ENCODE data around the gene KRTAP5-10.

The KRTAP5-10 gene

GRCh38 chr11:71542879-71543777 lies 22.2 kb upstream of the KRTAP5-10 start:
- TF ChIP-seq PAX5 (IDR thresholded peaks at IDR 0.05; ENCODE audit: insufficient read depth, low read length, severe bottlenecking) (no peak), POLR2A (IDR thresholded peaks at IDR 0.05; ENCODE audit: low read depth, low read length) (no peak), SPI1 (IDR thresholded peaks at IDR 0.05; ENCODE audit: low read depth, low read length) (no peak), POU2F2 (IDR thresholded peaks at IDR 0.05; ENCODE audit: low read depth, low read length) (no peak), POLR2AphosphoS5 (IDR thresholded peaks at IDR 0.05; ENCODE audit: low read depth, low read length) (no peak), TAF1 (IDR thresholded peaks at IDR 0.05; ENCODE audit: low read depth, low read length) (no peak)
- no peak for FAIRE-seq
- no peak for DNase-seq (ENCODE audit: insufficient read length, low spot score)

GRCh38 chr11:71543866-71544265 lies 21.5 kb upstream of the KRTAP5-10 start:
- no peak for DNase-seq (ENCODE audit: insufficient read length, low spot score)
- TF ChIP-seq POU2F2 (IDR thresholded peaks at IDR 0.05; ENCODE audit: low read depth, low read length) = no peak
- TF ChIP-seq TAF1 (IDR thresholded peaks at IDR 0.05; ENCODE audit: low read depth, low read length) = no peak
- no peak for TF ChIP-seq POLR2A (IDR thresholded peaks at IDR 0.05; ENCODE audit: low read depth, low read length)
- no peak for TF ChIP-seq SPI1 (IDR thresholded peaks at IDR 0.05; ENCODE audit: low read depth, low read length)
- no peak for TF ChIP-seq POLR2AphosphoS5 (IDR thresholded peaks at IDR 0.05; ENCODE audit: low read depth, low read length)
- no peak for TF ChIP-seq PAX5 (IDR thresholded peaks at IDR 0.05; ENCODE audit: insufficient read depth, low read length, severe bottlenecking)
- no peak for FAIRE-seq

- FAIRE-seq = no peak
- DNase-seq (ENCODE audit: insufficient read length, low spot score) = no peak
- TF ChIP-seq TAF1 (IDR thresholded peaks at IDR 0.05; ENCODE audit: low read depth, low read length) = no peak
- no peak for TF ChIP-seq POLR2A (IDR thresholded peaks at IDR 0.05; ENCODE audit: low read depth, low read length)
- no peak for TF ChIP-seq POLR2AphosphoS5 (IDR thresholded peaks at IDR 0.05; ENCODE audit: low read depth, low read length)
Observed at GRCh38 chr11:71544525-71545214, 20.7 kb upstream of the KRTAP5-10 start.

- no peak for TF ChIP-seq TAF1 (IDR thresholded peaks at IDR 0.05; ENCODE audit: low read depth, low read length)
- no peak for TF ChIP-seq PAX5 (IDR thresholded peaks at IDR 0.05; ENCODE audit: insufficient read depth, low read length, severe bottlenecking)
- TF ChIP-seq POLR2AphosphoS5 (IDR thresholded peaks at IDR 0.05; ENCODE audit: low read depth, low read length) = no peak
- no peak for DNase-seq (ENCODE audit: insufficient read length, low spot score)
- FAIRE-seq = no peak
Observed at GRCh38 chr11:71545405-71545966, 19.9 kb upstream of the KRTAP5-10 start.

- no peak for DNase-seq (ENCODE audit: insufficient read length, low spot score)
- no peak for FAIRE-seq
- no peak for TF ChIP-seq POLR2A (IDR thresholded peaks at IDR 0.05; ENCODE audit: low read depth, low read length)
- no peak for TF ChIP-seq POU2F2 (IDR thresholded peaks at IDR 0.05; ENCODE audit: low read depth, low read length)
- TF ChIP-seq PAX5 (IDR thresholded peaks at IDR 0.05; ENCODE audit: insufficient read depth, low read length, severe bottlenecking) = no peak
- no peak for TF ChIP-seq POLR2AphosphoS5 (IDR thresholded peaks at IDR 0.05; ENCODE audit: low read depth, low read length)
- no peak for TF ChIP-seq TAF1 (IDR thresholded peaks at IDR 0.05; ENCODE audit: low read depth, low read length)
- TF ChIP-seq SPI1 (IDR thresholded peaks at IDR 0.05; ENCODE audit: low read depth, low read length) = no peak
Observed at GRCh38 chr11:71548120-71548519, 17.2 kb upstream of the KRTAP5-10 start, which contains the start of gene KRTAP5-9. KRTAP5-9 (plus strand) TSS chr11:71548420; CDS start chr11:71548658, 238 bp downstream.

- TF ChIP-seq POLR2A (IDR thresholded peaks at IDR 0.05; ENCODE audit: low read depth, low read length) (no peak), POLR2AphosphoS5 (IDR thresholded peaks at IDR 0.05; ENCODE audit: low read depth, low read length) (no peak), TAF1 (IDR thresholded peaks at IDR 0.05; ENCODE audit: low read depth, low read length) (no peak), PAX5 (IDR thresholded peaks at IDR 0.05; ENCODE audit: insufficient read depth, low read length, severe bottlenecking) (no peak), POU2F2 (IDR thresholded peaks at IDR 0.05; ENCODE audit: low read depth, low read length) (no peak)
- FAIRE-seq (no peak), DNase-seq (ENCODE audit: insufficient read length, low spot score) (no peak)
Observed at GRCh38 chr11:71548716-71549151, 16.6 kb upstream of the KRTAP5-10 start.

- FAIRE-seq (no peak), DNase-seq (ENCODE audit: insufficient read length, low spot score) (no peak)
- TF ChIP-seq PAX5 (IDR thresholded peaks at IDR 0.05; ENCODE audit: insufficient read depth, low read length, severe bottlenecking) (no peak), SPI1 (IDR thresholded peaks at IDR 0.05; ENCODE audit: low read depth, low read length) (peak; percentile 19; the same call in 1 of the 2 replicates)
Observed at GRCh38 chr11:71551711-71552110, 13.7 kb upstream of the KRTAP5-10 start.

GRCh38 chr11:71554996-71555395 lies 10.4 kb upstream of the KRTAP5-10 start:
- FAIRE-seq = no peak
- no peak for DNase-seq (ENCODE audit: insufficient read length, low spot score)
- TF ChIP-seq PAX5 (IDR thresholded peaks at IDR 0.05; ENCODE audit: insufficient read depth, low read length, severe bottlenecking) (no peak), TAF1 (IDR thresholded peaks at IDR 0.05; ENCODE audit: low read depth, low read length) (no peak)

GRCh38 chr11:71555508-71555907 lies 9.9 kb upstream of the KRTAP5-10 start:
- no peak for FAIRE-seq
- TF ChIP-seq POLR2A (IDR thresholded peaks at IDR 0.05; ENCODE audit: low read depth, low read length) = no peak
- no peak for TF ChIP-seq TAF1 (IDR thresholded peaks at IDR 0.05; ENCODE audit: low read depth, low read length)
- TF ChIP-seq POU2F2 (IDR thresholded peaks at IDR 0.05; ENCODE audit: low read depth, low read length) = no peak
- TF ChIP-seq POLR2AphosphoS5 (IDR thresholded peaks at IDR 0.05; ENCODE audit: low read depth, low read length) = no peak
- TF ChIP-seq SPI1 (IDR thresholded peaks at IDR 0.05; ENCODE audit: low read depth, low read length) = no peak
- TF ChIP-seq PAX5 (IDR thresholded peaks at IDR 0.05; ENCODE audit: insufficient read depth, low read length, severe bottlenecking) = no peak
- no peak for DNase-seq (ENCODE audit: insufficient read length, low spot score)
